NCI-H2029 treated with DMSO at 0.1 percent for 48 hours (cell line): ENCODE results near the gene CHAD.

Experiments used
- DNase-seq: peaks from one replicate; lab custom pipeline; 2025; lab: John Stamatoyannopoulos, UW

The CHAD gene

GRCh38 chr17:50458701-50459676 lies 9.7 kb downstream of the CHAD start:
- DNase-seq = peak; percentile 71

GRCh38 chr17:50458270-50458669 lies 10.4 kb downstream of the CHAD start:
- no peak for DNase-seq

GRCh38 chr17:50457621-50458020 lies 11.1 kb downstream of the CHAD start:
- DNase-seq = no peak

GRCh38 chr17:50453901-50454300 lies 14.8 kb downstream of the CHAD start:
- no peak for DNase-seq

- DNase-seq = no peak
Measured at GRCh38 chr17:50452630-50453300, 15.9 kb downstream of the CHAD start.

- DNase-seq = no peak
Measured at GRCh38 chr17:50451943-50452629, 16.6 kb downstream of the CHAD start.

- DNase-seq = no peak
Measured at GRCh38 chr17:50448643-50449042, 20.0 kb downstream of the CHAD start.

- peak; percentile 70 for DNase-seq
Measured at GRCh38 chr17:50447870-50448595, 20.6 kb downstream of the CHAD start.

- no peak for DNase-seq
Measured at GRCh38 chr17:50445730-50446325, 22.9 kb downstream of the CHAD start.

- DNase-seq = no peak
Measured at GRCh38 chr17:50444841-50445715, 23.6 kb downstream of the CHAD start.

- no peak for DNase-seq
Measured at GRCh38 chr17:50443505-50443974, 25.1 kb downstream of the CHAD start.

GRCh38 chr17:50440838-50441829 lies 27.5 kb downstream of the CHAD start:
- no peak for DNase-seq

- peak; percentile 78 for DNase-seq
Measured at GRCh38 chr17:50440172-50440837, 28.4 kb downstream of the CHAD start.

GRCh38 chr17:50439008-50439407 lies 29.7 kb downstream of the CHAD start:
- DNase-seq = no peak

GRCh38 chr17:50437409-50437808 lies 31.3 kb downstream of the CHAD start:
- no peak for DNase-seq

- DNase-seq = no peak
Measured at GRCh38 chr17:50432125-50432762, 36.4 kb downstream of the CHAD start.

GRCh38 chr17:50430821-50431618 lies 37.7 kb downstream of the CHAD start:
- no peak for DNase-seq
